ENCODE measurements around the gene DDX25.

Gene DDX25

DNA sequence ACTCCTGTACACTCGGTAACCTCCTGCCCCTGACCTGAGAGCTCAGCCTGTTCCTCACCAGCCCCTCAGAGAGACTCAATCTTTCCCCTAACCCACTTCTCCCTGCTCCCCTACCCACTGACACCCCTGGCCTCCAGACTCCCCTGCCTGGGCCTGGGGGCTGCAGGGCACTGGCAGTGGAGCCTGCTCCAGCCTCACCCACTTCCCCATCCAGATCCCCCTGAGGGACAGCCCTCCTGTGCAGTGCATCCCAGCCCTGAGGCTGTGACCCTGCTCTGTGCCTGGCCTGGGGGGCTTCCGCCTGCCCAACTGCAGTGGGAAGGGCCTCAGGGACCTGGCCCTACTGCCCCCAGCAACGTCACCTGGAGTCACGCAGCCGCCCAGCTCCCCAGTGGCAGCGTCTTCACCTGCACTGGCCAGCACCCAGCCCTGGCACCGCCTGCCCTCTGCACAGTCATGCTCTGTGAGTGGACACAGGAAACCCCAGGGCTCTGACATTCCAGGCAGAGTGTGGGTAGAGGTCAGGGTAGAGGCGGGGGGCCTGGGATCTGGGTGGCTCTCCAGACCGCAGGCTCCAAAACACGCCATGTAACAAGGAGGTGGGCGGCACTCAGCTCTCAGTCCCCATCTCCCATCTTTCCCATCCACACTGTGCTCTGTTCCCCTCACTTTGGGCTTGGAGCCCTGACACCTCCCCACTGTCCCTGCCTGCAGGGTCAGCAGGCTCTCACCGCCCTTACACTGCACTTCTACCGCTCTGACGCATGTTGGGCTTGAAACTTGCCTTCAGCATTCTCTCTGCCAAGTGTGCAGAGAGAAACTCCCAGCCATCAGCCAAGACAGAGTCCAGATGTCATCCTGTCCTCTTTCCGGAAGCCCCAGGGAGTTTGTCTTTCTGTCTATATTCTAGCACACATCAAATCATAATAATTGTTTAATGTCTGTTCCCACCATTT lies 46.7 kb downstream of the DDX25 start:
- no peak for DNase-seq

DNA sequence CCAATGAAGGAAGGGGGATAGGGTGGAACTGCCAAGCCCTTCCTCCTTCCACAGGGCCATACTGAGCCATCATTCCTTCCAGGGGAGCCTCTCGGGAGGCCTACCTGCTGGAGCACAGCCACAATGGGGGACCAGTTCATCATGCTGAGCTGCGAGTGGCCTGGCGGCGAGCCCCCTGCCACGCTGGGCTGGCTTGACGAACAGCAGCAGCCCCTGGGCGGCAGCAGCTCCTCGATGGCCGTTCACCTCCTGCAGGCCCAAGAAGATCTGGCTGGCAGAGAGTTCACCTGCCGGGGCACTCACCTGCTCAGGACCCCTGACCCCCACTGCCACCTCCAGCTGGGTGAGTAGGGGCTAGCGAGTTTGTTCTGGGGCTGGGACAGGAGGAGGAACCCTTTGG lies 47.4 kb downstream of the DDX25 start:
- DNase-seq: no peak

DNA sequence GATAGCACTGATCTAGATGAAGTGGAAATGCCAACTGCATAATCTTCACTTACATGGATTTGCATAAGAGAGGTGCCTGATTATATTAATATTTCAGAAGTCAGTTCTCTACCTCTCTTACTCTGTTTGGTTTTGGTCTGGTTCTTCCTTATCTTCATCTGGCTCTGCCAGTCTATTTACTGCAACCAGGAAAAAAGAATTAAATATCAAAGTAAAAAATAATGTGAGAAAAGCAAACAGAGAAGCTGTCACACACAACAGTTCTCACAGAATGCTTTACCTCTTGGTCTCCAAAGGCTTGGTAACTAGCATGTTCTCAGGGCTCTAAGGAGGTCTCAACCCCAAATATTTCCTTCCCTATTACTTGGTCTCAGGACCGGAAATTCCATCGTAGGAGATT lies 48.3 kb downstream of the DDX25 start:
- no peak for DNase-seq

DNA sequence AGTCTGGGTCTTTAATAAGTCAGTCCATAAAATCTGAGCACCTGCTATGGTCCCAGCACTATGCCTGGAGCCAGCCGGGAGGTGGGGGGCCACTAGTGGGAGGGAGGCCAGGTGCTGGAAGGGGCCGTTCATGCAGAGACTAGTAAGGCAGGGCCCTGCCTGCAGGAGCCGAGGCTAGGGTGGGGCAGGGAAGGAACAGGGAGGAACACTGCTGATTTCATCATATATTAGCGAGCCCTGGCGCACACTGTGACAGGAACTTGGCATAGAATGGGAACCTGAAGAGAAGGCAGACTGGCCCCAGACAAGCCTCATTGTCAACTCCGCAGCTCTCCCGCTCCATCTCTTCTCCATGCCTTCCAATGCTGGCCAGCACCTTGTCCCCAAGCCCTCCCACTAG lies 48.7 kb downstream of the DDX25 start:
- no peak for DNase-seq

DNA sequence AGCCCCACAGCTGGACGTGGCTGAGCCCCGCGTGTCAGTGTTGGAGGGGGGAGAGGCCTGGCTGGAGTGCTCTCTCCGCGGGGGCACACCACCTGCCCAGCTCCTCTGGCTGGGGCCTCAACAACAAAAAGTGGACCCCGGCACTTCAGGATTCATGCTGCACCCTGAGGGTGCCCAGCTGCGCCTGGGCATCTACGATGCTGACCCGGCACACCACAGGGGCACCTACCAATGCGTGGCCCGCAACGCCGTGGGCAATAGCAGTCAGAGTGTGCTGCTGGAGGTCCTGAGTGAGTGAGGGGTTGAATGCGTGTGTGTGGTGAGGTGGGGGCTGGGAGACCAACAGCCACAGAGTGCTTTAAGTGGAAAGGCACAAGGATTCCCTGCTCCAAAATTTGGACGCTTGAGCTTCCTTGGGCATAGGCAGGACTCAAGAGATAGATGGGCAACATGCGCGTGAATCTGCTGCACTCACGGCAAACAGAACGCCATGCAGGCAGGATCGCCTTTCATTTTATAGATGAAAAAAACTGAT lies 49.2 kb downstream of the DDX25 start:
- DNase-seq: no peak

DNA sequence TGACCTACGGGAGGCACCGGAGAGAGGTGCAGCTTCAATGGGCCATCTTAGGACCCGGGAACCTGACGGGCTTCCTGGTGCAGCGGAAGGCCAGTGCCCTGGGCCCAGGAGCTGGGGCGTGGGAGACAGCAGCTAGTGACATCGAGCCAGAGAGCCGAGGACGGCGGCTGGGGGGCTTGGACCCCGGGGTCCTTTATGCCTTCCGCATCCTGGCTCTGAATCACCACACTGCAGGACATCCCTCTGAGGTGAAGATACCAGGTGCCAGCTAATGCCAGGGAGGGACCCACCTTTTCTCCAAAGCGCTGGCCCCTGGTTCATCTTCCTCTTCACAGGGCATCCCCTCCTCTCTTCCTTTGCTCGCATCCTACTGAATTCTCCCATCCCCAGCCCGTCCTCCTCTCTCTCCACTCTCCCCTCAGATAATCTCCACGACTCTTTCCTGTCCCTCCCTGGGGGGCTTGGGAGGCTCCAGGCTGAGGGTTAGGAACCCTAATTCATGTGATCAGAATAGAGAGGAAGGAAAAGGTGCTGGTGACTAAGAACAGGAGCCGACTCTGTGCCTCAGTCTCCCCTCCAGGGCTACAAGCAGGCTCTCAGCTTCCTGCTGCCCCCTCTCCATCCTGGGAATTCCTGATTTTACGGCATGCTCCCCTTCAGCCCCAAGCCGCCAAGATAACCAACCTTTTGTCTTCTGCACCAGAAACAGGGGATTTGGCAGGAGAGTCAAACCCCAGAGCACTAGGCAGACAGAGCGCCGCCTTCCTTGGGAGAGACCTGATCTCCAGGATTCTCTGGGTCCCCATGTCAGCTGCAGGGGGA lies 50.0 kb downstream of the DDX25 start:
- DNase-seq: no peak

DNA sequence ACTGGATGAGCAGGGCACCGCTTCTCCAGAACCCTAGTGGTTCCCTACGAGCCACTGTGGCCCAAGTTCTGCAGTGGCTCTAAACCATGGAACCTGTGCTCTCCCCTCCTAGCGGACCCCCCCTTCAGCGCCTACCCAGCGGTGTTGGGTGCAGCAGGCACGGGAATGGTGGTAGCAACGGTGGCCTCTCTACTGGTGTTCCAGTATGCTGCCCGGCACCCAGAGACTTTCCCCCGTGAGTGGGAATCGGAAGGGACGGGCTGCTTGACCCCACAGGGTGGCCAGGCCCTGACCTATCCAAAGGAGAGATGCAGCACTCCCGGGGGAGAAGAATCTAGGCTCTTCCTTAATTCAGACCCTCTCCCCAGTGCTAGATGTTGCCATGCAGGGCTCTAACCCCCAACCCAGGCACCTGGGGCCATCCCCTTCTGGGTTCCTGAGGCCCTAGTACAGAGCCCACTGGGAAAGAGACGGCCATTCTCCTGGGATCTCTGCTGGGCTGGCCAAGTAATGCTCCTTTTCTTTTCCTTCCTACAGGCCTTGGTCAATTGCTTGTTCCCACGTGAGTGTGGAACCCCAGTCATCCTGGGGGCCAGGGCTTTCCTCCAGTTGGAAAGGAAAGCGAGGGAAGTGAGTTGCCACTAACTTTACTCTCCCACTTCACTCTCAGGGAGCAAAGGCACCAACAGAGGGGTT lies 50.8 kb downstream of the DDX25 start:
- no peak for DNase-seq

DNA sequence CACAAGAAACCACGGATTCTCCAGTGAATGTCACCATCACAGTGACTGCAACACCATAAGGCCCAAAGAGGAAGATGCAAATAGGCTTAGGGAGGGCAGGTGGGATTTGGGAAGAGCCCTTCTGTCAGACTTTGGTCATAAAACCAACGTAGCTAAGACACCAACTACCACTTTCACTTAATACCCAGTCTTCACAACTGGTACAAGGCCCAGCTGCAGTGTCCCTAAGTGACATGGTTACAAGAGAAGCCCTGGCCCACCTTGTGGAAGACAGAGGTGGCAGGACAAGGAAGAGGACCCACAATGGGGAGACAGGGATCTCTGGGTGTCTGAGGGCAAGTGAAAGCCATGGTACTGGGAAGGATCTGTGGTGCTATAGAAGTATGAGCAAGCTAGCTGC lies 51.5 kb downstream of the DDX25 start:
- DNase-seq: no peak

DNA sequence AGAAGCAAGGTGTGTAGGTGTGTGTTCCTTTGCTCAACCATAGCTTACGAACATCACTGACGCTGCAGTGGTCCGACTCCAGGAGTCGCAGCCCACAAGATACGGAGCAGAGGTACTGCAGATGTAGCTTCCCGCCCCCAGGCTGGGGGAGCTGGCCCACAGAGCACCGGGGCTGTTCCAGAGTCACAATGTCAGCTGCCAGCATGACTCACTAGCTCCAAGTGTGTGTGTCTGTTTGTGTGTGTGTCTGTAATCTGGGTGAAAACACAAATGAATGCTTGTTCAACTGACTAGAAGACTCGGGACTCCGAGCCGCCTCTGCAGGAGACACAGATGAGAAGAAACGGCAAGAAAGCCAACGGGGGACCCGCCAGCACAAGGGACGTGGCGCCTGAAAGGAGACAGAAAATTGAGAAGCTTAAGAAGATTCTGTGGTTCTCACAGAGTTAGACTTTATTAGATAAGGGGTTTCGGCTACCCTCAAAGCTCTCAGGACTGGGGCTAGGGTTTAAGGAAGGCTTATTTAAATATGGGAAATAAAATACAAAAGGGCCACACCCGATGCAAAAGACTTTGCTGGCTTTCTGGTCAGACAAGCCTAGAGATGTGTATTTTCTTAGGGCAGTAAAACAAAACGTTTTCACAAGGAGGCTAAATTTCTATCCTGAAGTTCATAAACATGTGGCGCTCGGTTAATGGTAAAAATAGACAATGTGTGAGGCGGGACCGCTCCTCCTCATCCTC lies 52.3 kb downstream of the DDX25 start:
- no peak for DNase-seq

DNA sequence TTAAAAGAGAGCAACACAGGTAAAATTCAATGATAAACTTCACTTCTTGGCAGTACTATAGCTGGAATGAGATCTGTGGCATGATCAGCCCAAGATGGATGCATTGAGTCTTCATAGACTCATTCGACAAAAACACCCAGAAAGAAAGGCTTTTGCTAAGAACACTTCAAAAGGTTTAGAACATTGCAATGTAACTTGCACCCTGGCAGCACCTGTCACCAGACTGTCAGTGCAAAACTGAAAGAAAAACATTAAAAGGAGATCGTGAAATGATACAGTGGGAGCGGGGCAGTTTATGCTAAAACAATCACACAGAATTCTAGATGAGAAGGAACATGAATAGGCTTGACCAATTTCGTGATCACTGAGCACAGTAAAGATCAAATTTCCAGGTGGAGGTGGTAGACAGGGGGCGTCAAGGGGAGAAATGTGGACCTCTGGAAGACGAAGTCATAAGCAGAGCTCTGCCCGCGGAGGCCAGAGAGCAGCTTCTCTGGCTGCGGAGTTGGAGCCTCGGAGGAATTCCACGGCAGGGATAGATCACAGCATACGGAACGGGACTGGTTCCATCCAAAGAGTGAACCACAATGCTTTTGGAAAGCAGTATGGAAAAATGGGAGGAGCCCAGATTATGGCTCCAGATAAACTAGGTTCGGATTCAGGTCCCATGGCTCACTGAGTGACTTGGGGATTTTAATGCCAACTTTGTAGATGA lies 53.5 kb downstream of the DDX25 start:
- peak in 1 of 5 experiments; percentile 54 for DNase-seq

DNA sequence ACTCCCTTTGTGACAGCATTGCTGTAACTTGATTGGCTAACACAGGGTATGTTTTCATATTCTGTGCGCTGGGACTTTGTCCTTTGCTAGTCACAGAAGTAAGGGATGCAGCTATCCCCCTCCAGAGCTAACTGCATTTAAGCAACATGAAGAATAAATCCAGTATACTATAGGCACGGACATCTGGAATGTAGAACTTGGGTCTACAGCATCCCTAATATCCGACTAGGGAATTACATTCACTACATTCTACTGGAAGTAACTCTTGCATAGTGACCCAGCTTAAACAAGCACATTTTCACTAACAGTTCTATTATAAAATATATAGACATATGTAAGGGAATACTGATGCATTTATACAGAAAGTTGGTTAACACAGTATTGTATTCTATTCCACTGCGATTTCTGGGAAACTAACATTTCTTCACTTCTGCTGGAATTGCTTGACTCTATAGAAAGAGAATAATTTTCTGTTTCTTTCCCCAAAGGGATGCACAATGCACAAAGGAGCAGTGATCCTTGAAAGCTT lies 54.6 kb downstream of the DDX25 start:
- no peak for DNase-seq

DNA sequence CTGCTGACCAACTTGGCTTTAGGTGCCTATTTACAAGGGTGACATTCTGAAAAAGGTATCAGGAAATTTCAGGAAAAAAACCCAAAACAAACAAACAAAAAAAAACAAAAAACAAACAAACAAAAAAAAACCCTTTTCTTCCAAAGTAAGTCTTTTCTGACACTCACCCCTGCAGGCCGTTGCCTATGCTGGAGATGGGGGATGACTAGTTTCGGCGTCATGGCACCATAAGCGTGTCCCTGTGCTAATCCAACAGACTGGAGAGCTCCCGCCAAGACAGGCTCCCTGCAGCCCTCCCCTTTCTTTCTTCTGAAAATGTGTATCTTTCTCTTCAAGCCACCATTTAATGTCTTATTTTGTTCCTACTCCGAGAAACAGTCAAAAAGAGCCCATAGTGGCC lies 55.2 kb downstream of the DDX25 start:
- no peak for DNase-seq

DNA sequence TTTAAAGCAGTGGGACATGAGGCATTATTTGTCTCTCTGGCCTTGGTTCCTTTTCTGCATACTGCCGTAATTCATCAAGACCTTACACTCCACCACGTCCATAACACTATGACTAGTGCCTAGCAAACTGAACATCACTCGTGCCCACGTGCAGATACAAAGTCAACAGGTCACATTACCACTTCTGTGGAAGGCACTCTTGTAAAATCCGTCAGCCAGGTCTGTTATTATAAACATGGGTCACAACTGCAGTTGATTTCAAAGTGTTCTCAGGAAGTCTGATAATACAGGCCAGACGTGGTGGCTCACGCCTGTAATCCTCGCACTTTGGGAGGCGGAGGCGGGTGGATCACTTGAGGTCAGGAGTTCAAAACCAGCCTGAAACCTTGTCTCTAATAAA lies 55.6 kb downstream of the DDX25 start:
- no peak for DNase-seq

DNA sequence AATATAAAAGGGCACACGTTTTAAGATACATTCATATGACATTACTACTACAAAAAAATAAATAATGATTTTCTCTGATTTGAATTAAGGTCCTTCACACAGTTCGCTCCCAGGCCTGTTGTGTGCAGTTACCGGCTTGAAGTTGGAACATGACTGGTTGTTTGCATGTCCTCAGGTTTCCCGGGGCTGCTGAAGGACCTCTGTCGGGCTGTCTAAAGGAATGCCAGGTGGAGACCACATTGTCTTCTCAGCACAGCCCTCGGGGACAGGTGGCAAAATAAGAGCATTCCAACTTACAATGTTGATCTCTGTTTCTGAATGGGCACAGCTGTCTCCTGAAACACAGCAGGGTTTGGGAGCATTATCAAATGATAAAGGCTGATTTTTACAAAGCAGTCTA lies 56.5 kb downstream of the DDX25 start:
- DNase-seq: no peak

DNA sequence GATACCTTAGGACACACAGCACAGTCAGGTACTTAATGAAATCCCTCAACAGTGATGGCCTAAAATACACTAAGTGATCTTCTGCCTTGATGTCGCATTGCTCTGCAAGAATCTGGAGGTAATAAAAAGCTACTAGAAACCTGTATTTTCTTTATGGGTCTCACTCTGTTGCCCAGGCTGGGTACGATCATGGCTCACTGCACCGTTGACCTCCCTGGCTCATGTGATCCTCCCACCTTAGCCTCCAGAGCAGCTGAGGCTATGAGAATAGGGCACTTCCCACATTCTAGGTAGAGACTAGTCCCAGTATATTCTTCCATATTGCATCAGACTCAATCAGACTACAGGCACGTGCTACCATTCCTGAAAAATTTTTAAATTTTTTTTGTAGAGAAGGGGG lies 63.2 kb downstream of the DDX25 start:
- DNase-seq: no peak

DNA sequence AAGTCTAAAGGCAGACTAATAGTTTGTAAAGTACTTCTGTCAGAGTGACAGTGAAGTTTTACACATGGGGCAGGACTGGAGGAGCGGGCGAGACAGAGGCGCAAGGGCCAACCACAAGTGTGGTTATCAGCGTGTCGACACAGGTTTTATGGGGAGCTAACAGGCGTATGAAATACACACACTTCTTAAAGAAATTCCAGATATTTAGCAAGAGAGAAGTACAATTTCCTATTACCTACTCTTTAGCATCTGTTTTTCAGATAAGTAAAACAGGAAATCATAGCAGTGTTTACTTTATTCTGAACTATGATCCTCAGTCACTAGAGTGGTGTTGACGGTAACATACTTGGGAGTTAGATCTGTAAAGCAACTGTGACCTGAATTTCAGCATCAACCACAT lies 64.0 kb downstream of the DDX25 start:
- no peak for DNase-seq

DNA sequence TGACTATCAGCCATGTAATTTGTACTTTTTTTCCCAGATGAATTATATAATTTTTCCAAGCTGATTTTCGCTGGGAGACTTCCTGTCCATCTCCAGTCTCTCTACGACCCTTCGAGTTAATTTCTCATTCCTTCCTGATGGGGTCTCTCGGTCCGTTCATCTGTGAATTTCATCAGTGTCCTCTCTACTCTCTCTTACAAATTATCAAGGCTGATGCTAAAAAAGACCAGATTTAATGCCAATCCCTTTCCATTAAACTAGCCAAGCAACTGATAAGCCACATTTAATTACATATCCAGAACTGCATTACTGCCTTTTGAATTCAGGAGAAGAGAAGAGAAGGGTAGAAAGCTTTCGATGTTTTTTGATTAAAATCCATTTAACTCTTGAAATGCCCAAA lies 67.3 kb downstream of the DDX25 start:
- no peak for DNase-seq

DNA sequence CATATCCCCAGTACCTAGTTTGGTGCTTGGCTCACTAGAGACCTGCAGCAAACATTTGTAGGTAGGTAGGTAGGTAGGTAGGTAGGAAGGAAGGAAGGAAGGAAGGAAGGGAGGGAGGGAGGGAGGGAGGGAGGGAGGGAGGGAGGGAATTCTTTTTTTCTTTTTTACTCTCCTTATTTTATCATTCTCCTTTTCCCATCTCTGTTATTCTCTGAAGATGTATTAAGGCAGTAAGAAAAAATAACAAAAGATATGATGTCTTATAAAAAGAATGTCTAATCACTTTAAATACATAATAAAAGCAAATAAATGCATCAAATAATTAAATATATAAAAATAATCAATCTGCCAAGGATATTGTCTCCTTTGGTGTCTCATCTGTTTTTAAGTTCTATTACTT lies 70.0 kb downstream of the DDX25 start:
- DNase-seq: no peak

DNA sequence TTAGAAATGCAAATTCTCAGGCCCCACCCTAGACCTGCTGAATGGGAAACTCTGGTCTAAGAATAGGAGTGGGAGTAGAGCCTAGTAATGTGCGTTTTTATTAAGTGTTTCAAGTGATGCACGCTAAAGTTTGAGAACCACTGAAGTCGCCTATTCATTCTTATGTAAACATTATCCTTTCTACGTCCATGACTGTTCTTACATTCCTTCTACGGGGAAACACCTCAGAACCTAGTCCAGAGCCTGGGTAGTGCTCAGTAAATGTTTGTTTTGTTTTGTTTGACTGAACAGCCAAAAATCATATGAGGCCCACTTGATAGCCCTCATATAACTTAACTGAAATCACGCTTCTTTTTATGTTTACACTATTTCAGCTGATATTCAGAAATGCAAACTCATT lies 71.3 kb downstream of the DDX25 start:
- no peak for DNase-seq

DNA sequence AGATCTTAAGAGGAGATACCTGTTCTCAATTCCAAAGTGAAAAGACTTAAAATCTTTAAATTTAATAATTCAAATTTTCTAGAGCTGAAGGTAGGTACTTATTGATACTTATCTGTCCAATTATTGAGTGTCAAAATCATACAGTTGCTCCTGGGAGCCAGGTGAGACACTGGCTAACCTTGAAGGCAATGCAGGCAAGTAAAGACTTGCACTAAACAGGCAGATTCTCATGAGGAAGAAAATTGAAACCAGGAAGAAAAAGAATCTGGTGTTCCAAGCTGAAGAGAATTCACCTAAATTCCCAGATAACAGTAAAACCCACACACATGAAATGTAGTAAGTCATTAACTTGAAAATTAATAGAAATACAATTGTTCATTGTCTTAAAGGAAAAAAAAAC lies 71.8 kb downstream of the DDX25 start:
- DNase-seq: no peak

DNA sequence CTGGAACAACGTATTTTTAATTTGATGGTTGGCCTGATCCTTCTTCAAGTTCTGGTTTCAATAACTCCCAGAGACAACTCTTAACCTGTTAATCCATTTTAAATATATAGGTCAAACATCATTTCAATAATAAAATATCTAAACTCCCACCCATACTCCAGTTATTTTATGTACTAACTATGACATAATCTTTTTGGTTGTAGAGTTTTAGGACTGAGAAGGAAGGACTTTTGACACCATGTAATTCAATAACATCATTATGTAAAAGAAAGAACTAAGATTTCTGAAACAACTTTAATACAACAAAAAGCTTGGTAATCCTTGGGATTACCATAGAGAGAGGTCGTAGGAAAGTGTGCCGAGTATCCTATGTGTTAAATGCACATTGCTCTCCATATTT lies 73.0 kb downstream of the DDX25 start:
- DNase-seq: no peak

Measured in T-helper 2 cell (primary cell).